HG03066 (cell line): ENCODE measurements around the gene IL21R.

ENCODE experiments used
- ATAC-seq: cut with Tn5 transposase; IDR thresholded peaks from one replicate; pipeline ENCODE4 v1.9.1; 2021; ENCODE audit warnings: low read depth; ENCODE audit not compliant: unreplicated experiment

Gene IL21R

DNA sequence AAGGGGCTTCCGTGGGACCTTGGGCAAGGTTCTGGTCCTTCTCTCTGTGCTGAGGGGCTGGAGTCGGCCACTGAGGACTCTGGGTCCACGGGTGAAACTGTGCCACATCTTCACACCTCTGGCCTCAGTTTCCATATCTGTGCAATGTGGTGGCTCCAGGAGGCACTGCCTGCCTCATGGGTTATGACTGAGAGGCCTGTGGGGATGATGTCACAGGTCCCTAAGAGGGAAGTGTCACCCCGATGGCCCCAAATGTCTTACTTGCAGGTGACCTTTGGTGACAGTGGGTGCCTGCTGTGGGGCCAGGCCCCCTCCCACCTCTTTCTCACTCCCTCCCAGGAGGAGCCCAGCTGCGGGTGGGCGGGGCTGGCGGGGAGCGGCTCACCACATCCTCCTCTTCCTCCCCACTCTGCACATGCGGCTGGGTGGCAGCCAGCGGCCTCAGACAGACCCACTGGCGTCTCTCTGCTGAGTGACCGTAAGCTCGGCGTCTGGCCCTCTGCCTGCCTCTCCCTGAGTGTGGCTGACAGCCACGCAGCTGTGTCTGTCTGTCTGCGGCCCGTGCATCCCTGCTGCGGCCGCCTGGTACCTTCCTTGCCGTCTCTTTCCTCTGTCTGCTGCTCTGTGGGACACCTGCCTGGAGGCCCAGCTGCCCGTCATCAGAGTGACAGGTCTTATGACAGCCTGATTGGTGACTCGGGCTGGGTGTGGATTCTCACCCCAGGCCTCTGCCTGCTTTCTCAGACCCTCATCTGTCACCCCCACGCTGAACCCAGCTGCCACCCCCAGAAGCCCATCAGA is at the start of gene IL21R:
Gene IL21R (plus strand): TSS at position 407 of the 801 bp plus-strand sequence. CDS start 27,898 bp downstream, outside the sequence.
- peak; percentile 50 for ATAC-seq

GRCh38 chr16:27353853-27354252 is 48.1 kb upstream of the IL21R start:
- no peak for ATAC-seq

DNA sequence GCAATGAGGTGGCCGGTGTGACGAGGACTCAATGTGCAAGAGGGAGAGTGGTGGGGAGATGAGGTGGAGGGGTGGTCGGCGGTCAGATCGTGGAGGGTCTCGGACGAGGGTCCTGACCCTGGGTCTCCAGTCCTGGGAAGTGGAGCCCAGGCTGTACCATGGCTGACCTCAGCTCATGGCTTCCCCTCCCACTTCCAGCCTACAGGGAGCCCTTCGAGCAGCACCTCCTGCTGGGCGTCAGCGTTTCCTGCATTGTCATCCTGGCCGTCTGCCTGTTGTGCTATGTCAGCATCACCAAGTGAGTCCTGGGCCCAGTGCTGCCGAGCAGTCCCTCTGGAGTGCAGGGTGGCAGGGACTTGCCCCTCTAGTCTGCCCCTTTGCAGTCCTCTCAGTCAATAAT is 46.4 kb upstream of the IL21R start:
- no peak for ATAC-seq

GRCh38 chr16:27356794-27357193 is 45.2 kb upstream of the IL21R start:
- ATAC-seq, result no peak

DNA sequence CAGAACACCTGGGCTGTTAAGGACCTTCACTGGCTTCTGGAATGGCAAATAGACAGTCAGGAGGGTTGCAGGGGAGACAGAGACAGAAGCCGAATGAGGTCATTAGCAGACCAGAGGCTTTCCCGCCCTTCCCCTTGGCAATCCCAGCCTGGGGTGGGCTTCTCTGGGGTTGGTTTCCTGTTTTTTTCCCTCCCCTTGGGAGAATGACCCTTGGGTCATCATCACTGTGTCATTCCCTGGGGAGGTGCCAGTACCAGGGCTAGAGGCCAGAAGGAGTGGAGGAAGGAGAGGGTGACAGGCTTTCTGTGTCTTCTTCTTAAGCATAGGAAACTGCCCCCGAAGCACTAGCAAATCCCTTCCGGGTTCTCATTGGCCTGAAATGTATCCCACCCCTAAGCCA is 42.9 kb upstream of the IL21R start:
- ATAC-seq, result no peak

GRCh38 chr16:27359615-27360014 is 42.4 kb upstream of the IL21R start:
- no peak for ATAC-seq

DNA sequence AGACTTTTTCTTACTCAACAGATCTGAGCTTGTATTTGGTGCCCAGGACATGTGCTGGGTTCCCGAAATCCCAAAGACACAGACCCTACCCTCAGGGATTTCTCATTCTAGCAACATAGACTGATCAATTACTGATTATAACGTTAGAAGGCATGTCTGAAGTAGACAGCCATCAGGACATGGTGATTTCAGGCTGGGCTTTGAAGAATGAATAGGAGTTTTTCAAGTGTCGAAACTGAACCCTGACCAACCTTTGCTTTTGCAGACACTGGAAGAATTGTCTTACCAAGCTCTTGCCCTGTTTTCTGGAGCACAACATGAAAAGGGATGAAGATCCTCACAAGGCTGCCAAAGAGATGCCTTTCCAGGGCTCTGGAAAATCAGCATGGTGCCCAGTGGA is 40.0 kb upstream of the IL21R start:
- ATAC-seq, result no peak

DNA sequence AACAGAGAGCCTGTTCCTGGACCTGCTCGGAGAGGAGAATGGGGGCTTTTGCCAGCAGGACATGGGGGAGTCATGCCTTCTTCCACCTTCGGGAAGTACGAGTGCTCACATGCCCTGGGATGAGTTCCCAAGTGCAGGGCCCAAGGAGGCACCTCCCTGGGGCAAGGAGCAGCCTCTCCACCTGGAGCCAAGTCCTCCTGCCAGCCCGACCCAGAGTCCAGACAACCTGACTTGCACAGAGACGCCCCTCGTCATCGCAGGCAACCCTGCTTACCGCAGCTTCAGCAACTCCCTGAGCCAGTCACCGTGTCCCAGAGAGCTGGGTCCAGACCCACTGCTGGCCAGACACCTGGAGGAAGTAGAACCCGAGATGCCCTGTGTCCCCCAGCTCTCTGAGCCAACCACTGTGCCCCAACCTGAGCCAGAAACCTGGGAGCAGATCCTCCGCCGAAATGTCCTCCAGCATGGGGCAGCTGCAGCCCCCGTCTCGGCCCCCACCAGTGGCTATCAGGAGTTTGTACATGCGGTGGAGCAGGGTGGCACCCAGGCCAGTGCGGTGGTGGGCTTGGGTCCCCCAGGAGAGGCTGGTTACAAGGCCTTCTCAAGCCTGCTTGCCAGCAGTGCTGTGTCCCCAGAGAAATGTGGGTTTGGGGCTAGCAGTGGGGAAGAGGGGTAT is 39.3 kb upstream of the IL21R start:
- ATAC-seq, result no peak

- no peak for ATAC-seq
These were observed 38.7 kb upstream of the IL21R start for GRCh38 chr16:27363246-27363632.

GRCh38 chr16:27363797-27364196 is 38.2 kb upstream of the IL21R start:
- ATAC-seq, result no peak

GRCh38 chr16:27364493-27365141 is 37.4 kb upstream of the IL21R start:
- ATAC-seq, result no peak

DNA sequence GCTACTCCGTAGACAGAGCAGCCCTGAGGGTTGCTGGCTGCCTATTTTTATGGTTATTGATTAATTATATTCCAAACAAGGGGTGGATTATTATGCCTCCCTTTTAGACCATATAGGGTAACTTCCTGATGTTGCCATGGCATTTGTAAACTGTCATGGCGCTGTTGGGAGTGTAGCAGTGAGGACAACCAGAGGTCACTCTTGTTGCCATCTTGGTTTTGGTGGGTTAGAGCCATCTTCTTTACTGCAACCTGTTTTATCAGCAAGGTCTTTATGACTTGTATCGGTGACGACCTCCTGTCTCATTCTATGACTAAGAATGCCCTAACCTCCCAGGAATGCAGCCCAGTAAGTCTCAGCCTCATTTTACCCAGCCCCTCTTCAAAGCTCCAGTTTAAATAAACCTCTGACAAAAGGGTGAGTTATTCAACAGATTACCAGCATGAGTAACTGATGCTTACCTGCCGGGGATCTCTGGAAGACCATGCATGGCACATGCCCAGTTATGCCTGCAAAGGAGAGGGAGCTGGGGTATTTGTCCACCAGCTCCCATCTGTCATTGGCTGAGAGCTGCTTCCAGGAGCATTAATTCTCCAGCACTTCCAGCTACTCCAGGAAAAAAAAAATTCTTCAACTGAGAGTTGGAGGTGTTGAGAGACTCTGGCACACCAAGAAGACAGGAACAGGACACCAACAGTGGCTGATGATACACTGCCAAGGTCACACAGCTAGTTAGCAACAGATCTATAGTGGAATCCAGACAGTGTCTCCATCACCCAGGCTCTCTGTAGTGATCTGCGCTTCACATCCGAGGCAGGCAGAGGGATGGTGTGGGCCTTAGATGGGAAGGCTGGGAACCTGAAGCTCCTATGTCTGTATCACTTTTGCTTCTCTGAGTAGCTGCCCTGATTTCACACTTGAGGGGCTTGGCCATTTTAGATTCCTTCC is 36.6 kb upstream of the IL21R start:
- no peak for ATAC-seq

DNA sequence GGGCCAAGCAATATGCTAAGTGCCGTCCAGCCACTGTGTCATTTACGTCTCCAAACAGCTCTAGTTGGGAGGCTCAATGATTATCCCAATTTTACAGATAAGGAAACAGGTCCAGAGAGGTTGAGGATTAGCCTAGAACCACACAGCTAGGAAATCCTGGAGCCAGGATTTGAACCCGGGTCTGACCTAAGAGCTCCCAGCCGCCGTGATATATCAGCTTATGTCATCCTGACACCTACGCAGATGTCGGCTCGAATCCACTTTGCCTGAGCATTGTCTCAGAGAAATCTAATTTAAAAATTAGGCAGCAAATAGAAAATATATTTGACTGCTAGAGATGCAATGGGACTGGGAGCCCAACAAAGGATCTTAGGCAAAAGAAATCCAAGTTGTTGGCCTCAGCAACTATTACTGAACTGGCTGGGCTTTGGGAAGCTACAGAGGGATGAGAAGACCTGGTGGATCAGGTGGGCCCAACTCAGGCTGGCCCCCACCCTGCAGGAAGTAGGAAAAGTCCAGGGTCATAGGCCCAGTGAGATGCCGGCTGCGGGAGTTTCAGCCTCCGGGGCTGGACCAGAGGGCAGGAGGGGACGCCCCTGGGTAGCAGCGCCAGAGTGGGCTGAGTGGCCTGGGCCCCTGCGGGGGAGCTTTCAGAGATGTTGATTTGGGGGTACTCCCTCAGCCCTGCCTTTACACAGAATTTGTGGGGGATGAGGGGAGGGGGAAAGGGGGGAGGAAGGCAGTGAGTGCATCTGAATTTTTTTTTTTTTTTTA is 35.1 kb upstream of the IL21R start:
- ATAC-seq, result peak; percentile 23

DNA sequence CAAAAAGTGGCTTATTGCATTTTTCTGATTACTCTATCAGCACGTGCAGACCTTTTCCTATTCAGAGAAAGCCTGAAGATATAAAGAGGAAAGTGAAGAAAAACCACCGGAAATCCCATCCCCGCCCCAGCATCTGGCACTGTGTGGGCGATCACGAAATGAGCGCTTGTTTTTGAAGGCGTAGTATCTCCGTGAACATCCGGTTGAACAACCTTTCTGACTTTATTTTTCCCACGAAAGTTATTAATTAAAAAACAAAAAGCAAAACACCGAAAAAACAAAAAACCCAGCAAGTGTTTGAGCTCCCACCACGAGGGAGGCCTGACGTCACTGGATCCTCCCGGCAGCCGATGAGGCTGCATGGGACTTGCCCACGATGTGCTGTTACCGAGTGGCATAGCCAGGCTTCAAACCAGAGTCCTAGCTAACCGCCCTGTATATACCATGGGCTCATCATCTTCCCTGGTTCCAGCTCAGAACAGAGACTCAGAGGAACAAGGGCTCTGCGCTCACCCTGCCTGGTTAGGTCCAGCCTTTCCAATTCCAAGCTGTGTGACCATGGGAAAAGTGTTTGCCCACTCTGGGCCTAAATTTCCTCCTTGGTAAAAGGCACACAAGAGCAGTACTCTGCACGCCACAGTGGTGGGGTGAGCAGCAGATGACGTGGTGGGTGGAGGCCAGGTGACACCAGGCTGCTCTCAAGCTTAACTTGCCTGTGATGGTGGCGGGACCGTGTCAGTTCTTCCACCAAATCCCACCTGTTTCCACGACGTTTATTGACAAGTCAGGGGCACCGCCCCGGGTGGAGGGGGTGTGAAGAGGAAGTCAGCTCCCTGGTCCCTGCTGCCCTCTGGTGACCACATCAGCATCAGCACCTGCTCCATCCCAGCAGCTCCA is 34.3 kb upstream of the IL21R start:
- ATAC-seq, result peak; percentile 60

DNA sequence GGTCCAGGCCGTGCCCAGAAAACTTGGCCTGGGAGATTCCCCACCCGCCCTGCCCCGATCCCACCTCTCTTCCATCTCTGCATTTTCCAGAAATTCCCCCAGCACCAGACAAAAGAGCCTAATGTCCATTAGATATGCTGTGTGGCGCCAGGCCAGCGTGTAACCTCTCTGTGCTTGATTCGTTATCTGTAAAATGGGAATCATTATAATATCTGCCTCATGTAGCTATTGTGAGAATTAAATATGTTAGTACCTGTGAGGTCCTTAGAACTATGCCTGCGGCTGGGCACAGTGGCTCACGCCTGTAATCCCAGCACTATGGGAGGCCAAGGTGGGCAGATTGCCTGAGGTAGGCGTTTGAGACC is 33.6 kb upstream of the IL21R start:
- no peak for ATAC-seq

- ATAC-seq, result no peak
These were observed 32.2 kb upstream of the IL21R start for GRCh38 chr16:27369806-27370205.

DNA sequence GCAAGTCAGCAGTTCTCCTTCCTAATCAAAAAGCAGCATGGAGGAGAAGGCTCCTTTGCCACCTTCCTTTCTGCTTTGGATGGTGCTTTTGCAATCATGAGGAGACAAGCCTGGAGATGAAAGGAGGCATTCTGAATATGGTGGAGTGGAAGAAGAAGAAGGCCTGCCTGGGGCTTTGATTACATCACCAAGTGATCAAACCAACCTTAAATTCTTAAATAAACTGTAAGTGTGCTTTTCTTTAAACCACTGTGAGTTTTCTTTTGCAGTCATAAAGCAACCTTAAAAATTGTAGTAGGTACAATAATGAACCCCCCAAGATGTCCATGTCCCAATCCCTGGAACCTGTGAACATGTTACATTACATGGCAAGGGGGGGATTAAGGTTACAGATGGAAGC is 31.7 kb upstream of the IL21R start:
- no peak for ATAC-seq

DNA sequence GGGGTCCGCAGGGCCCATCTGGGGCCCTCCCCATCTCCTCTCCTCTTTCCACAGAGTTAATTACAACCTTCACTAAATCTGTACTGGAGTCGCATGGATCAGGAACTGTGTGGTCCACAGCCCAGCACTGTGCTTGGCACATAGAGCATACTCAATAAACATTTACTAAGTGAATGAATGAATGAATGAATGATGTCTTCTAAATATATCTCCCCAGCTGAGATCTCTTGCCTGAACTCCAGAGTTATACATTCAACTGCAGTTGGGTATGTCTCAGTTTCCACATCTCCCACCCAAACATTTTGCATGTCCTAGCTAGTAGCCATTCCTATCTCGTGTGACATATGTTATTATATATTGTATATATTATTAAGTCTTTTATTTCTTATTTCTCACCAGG is 28.7 kb upstream of the IL21R start:
- no peak for ATAC-seq
